ENCODE results near the gene HHATL.

DNA sequence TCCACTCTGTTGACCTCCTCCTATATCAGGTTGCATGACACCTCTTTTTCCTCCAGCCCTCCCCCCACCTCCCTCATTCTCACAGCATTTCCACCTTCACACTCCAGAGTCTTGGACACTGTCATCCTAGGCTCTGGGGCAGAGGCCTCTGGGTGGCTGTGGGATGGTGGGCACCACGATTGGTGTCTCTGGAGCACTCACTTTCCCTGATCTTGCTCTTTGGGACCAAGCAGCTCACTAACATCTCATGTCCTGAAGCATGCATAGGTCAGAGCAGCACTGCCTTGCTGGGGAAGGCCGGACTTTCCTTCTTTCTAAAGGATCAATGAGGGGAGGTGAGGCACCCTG is 34.2 kb downstream of the HHATL start:
- TF ChIP-seq, protein P1, sequence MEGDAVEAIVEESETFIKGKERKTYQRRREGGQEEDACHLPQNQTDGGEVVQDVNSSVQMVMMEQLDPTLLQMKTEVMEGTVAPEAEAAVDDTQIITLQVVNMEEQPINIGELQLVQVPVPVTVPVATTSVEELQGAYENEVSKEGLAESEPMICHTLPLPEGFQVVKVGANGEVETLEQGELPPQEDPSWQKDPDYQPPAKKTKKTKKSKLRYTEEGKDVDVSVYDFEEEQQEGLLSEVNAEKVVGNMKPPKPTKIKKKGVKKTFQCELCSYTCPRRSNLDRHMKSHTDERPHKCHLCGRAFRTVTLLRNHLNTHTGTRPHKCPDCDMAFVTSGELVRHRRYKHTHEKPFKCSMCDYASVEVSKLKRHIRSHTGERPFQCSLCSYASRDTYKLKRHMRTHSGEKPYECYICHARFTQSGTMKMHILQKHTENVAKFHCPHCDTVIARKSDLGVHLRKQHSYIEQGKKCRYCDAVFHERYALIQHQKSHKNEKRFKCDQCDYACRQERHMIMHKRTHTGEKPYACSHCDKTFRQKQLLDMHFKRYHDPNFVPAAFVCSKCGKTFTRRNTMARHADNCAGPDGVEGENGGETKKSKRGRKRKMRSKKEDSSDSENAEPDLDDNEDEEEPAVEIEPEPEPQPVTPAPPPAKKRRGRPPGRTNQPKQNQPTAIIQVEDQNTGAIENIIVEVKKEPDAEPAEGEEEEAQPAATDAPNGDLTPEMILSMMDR (IDR thresholded peaks at IDR 0.05), result no peak
- no peak for TF ChIP-seq POLR2A (IDR thresholded peaks at IDR 0.05)
